K562 (cell line): Measurements from ENCODE around the gene RTL10.
A peak's percentile ranks its signal among the peaks of the same experiment; 100 is the strongest.

Source experiments
- BACH1 ChIP-seq: fragments of 200-800 bp; sonication (Bioruptor generic); IDR thresholded peaks from 2 replicates; pipeline ENCODE4 v1.6.1; 2016; ENCODE audit warnings: missing genetic modification characterization, missing compliant biosample characterization
- BCL6 ChIP-seq: fragments of 250-450 bp; sonication (Bioruptor Pico); IDR thresholded peaks from 2 replicates; pipeline ENCODE4 v1.4.0; 2020
- FOXA1 ChIP-seq: fragments of 450-650 bp; IDR thresholded peaks from 2 replicates; pipeline ENCODE4 v1.6.1; 2016; ENCODE audit warnings: mild to moderate bottlenecking, borderline replicate concordance
- KAT8 ChIP-seq: fragments of 450-650 bp; IDR thresholded peaks from 2 replicates; pipeline ENCODE4 v1.6.1; 2016; ENCODE audit warnings: low read depth, mild to moderate bottlenecking
- RAD51 ChIP-seq: fragments of 450-650 bp; IDR thresholded peaks from 2 replicates; pipeline ENCODE4 v1.7.1; 2016; ENCODE audit warnings: low read depth, mild to moderate bottlenecking, borderline replicate concordance
- SIN3A ChIP-seq, 2 experiments: fragments of 150-350 bp in 1 of 2; IDR thresholded peaks; 2 replicates each; pipeline ENCODE4 v1.6.1; 2011 to 2016; ENCODE audit warnings: borderline replicate concordance in 2 of 2, low read depth in 2 of 2, low read length in 2 of 2, mild to moderate bottlenecking in 2 of 2, moderate library complexity in 2 of 2; ENCODE audit not compliant: control insufficient read depth in 1 of 2
- SP1 ChIP-seq: sonication (generic); formaldehyde crosslinking; IDR thresholded peaks from 2 replicates; pipeline ENCODE4 v1.8.1; 2022; ENCODE audit warnings: mild to moderate bottlenecking, missing genetic modification reagents
- TEAD2 ChIP-seq: fragments of 450-650 bp; IDR thresholded peaks from 2 replicates; pipeline ENCODE4 v1.6.1; 2016; ENCODE audit warnings: missing genetic modification characterization, control low read depth, missing compliant biosample characterization
- ZNF232 ChIP-seq: sonication (generic); formaldehyde crosslinking; IDR thresholded peaks from 2 replicates; pipeline ENCODE4 v1.8.0; 2022; ENCODE audit warnings: mild to moderate bottlenecking, missing genetic modification reagents
- TF ChIP-seq, protein P1 (sequence below), 3 experiments: IDR thresholded peaks in 2 of 3; conservative IDR thresholded peaks in 1 of 3; 2 replicates each; pipeline ENCODE4 v1.5.1; 2011 to 2012; ENCODE audit warnings: low read length in 3 of 3, mild to moderate bottlenecking in 3 of 3, control low read depth in 2 of 3, improper control_type of control experiment in 1 of 3, inconsistent platforms in 1 of 3, low read depth in 1 of 3, mixed read lengths in 1 of 3, moderate library complexity in 1 of 3; ENCODE audit not compliant: insufficient read depth in 2 of 3
- TF ChIP-seq, protein P2 (sequence below): fragments of 450-650 bp; formaldehyde crosslinking; IDR thresholded peaks from 2 replicates; pipeline ENCODE4 v1.4.0; 2022; ENCODE audit warnings: missing genetic modification characterization

DNA sequence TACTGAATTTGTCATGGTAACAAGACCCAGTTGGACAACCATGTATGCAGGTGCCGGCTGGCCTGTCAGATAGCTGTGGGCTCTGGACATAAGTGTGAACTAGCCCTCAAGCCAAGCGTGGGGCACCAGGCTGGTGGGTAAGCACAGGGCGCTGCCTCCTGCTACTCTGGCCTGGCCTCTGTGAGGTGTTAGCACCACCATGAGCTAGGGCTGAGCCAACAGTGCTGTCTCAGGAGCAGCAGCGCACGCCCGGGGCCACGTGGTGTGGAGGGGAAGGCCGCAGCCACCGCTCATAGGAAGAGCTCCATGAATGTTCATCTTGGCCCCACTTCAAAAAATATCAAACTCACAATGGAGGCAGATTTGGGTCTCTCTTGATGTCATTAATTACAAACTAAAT is 35.3 kb upstream of the RTL10 start:
- TF ChIP-seq, protein P1, sequence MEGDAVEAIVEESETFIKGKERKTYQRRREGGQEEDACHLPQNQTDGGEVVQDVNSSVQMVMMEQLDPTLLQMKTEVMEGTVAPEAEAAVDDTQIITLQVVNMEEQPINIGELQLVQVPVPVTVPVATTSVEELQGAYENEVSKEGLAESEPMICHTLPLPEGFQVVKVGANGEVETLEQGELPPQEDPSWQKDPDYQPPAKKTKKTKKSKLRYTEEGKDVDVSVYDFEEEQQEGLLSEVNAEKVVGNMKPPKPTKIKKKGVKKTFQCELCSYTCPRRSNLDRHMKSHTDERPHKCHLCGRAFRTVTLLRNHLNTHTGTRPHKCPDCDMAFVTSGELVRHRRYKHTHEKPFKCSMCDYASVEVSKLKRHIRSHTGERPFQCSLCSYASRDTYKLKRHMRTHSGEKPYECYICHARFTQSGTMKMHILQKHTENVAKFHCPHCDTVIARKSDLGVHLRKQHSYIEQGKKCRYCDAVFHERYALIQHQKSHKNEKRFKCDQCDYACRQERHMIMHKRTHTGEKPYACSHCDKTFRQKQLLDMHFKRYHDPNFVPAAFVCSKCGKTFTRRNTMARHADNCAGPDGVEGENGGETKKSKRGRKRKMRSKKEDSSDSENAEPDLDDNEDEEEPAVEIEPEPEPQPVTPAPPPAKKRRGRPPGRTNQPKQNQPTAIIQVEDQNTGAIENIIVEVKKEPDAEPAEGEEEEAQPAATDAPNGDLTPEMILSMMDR (IDR thresholded peaks at IDR 0.05 in 2 of 3, conservative IDR thresholded peaks at IDR 0.05 in 1 of 3; ENCODE audit: insufficient read depth in 2 of 3, low read depth in 1 of 3, low read length in 3 of 3): peak in 1 of 3 experiments; percentile 2; a peak in 1 of 6 replicates
- TF ChIP-seq BACH1 (tag): no peak
- no peak for TF ChIP-seq SIN3A (IDR thresholded peaks at IDR 0.05; ENCODE audit: borderline replicate concordance in 2 of 2, control insufficient read depth in 1 of 2, low read depth in 2 of 2, low read length in 2 of 2)
- no peak for TF ChIP-seq ZNF232
- TF ChIP-seq, protein P2, sequence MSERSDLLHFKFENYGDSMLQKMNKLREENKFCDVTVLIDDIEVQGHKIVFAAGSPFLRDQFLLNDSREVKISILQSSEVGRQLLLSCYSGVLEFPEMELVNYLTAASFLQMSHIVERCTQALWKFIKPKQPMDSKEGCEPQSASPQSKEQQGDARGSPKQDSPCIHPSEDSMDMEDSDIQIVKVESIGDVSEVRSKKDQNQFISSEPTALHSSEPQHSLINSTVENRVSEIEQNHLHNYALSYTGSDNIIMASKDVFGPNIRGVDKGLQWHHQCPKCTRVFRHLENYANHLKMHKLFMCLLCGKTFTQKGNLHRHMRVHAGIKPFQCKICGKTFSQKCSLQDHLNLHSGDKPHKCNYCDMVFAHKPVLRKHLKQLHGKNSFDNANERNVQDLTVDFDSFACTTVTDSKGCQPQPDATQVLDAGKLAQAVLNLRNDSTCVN (CRISPR knock-in tag): no peak
- TF ChIP-seq KAT8: no peak
- TF ChIP-seq BCL6: no peak
- no peak; the same call in 1 of the 2 replicates for TF ChIP-seq RAD51
- TF ChIP-seq FOXA1: no peak
- no peak for TF ChIP-seq SP1
- TF ChIP-seq TEAD2 (tag): no peak
